Gastroesophageal sphincter (tissue), 3 donors: Measurements from ENCODE around the gene DYNLT2B.
"Not testable (repeated sequence)": the region's sequence is repeated elsewhere in the genome, so short reads cannot be mapped to it uniquely, and the experiment has no call there.

Source experiments
- CTCF ChIP-seq, 4 experiments: fragments of 200-600 bp in 2 of 4; fragments of 450-650 bp in 2 of 4; sonication (generic) in 1 of 4; IDR thresholded peaks; one replicate each; pipeline ENCODE4 v1.5.1; 2017 to 2019; ENCODE audit warnings: antibody characterized with exemption in 4 of 4, mild to moderate bottlenecking in 2 of 4, moderate library complexity in 2 of 4
- POLR2A ChIP-seq, 2 donors: fragments of 450-650 bp; IDR thresholded peaks; one replicate each; pipeline ENCODE4 v1.6.1; 2017; ENCODE audit warnings: antibody characterized with exemption in 2 of 2, mild to moderate bottlenecking in 2 of 2, moderate library complexity in 1 of 2

GRCh38 chr3:196302960-196303359 is 15.1 kb downstream of the DYNLT2B start:
- TF ChIP-seq CTCF, POLR2A (IDR thresholded peaks at IDR 0.05): not testable (repeated sequence)
